SK-N-SH (cell line): Measurements from ENCODE around the gene GPR179.

Source experiments
- EP300 ChIP-seq, 2 experiments: IDR thresholded peaks; 2 replicates each; pipeline versions ENCODE4 v1.4.0 to v1.6.1; 2012; ENCODE audit warnings: borderline replicate concordance in 1 of 2, low read depth in 1 of 2, low read length in 1 of 2
- EZH2phosphoT487 ChIP-seq: fragments of 200-600 bp; sonication (generic); IDR thresholded peaks from 2 replicates; pipeline ENCODE4 v1.6.1; 2017; ENCODE audit warnings: low read depth, mixed run types, mild to moderate bottlenecking, antibody characterized with exemption, moderate library complexity, borderline replicate concordance
- MEF2A ChIP-seq: IDR thresholded peaks from 2 replicates; pipeline ENCODE4 v1.4.0; 2012; ENCODE audit warnings: low read depth, borderline replicate concordance
- NFIC ChIP-seq: IDR thresholded peaks from 2 replicates; pipeline ENCODE4 v1.4.0; 2012; ENCODE audit warnings: borderline replicate concordance
- POLR2AphosphoS5 ChIP-seq: IDR thresholded peaks from 2 replicates; pipeline ENCODE4 v1.6.1; 2012; ENCODE audit warnings: low read depth, low read length
- TCF12 ChIP-seq: IDR thresholded peaks from 2 replicates; pipeline ENCODE4 v1.4.0; 2012
- TF ChIP-seq, protein P1 (sequence below): fragments of 200-600 bp; sonication (generic); IDR thresholded peaks from 2 replicates; pipeline ENCODE4 v1.6.1; 2017; ENCODE audit warnings: antibody characterized with exemption, mild to moderate bottlenecking, moderate library complexity
- TF ChIP-seq, protein P2 (sequence below): IDR thresholded peaks from 2 replicates; pipeline ENCODE4 v1.4.0; 2012; ENCODE audit warnings: low read depth

GRCh38 chr17:38364741-38365140 lies 21.0 kb upstream of the GPR179 start:
- TF ChIP-seq MEF2A: no peak
- TF ChIP-seq POLR2AphosphoS5: no peak
- TF ChIP-seq, protein P1, sequence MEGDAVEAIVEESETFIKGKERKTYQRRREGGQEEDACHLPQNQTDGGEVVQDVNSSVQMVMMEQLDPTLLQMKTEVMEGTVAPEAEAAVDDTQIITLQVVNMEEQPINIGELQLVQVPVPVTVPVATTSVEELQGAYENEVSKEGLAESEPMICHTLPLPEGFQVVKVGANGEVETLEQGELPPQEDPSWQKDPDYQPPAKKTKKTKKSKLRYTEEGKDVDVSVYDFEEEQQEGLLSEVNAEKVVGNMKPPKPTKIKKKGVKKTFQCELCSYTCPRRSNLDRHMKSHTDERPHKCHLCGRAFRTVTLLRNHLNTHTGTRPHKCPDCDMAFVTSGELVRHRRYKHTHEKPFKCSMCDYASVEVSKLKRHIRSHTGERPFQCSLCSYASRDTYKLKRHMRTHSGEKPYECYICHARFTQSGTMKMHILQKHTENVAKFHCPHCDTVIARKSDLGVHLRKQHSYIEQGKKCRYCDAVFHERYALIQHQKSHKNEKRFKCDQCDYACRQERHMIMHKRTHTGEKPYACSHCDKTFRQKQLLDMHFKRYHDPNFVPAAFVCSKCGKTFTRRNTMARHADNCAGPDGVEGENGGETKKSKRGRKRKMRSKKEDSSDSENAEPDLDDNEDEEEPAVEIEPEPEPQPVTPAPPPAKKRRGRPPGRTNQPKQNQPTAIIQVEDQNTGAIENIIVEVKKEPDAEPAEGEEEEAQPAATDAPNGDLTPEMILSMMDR: no peak
- TF ChIP-seq EP300 (IDR thresholded peaks at IDR 0.05; ENCODE audit: borderline replicate concordance in 1 of 2, low read depth in 1 of 2, low read length in 1 of 2): no peak
- TF ChIP-seq NFIC: no peak
- TF ChIP-seq TCF12: no peak
- TF ChIP-seq, protein P2, sequence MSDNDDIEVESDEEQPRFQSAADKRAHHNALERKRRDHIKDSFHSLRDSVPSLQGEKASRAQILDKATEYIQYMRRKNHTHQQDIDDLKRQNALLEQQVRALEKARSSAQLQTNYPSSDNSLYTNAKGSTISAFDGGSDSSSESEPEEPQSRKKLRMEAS: no peak
- no peak for TF ChIP-seq EZH2phosphoT487
